ENCODE data around the gene PDPK1. TPM values are rescaled to one million over a fixed set of nuclear protein-coding genes. Genes with fewer than 3 reads are reported as not detected.
"Not testable (repeated sequence)": the region's sequence is repeated elsewhere in the genome, so short reads cannot be mapped to it uniquely, and the experiment has no call there.

The PDPK1 gene
- total RNA-seq, 1 donor from 2014 or later: 51.9 TPM

- H3K4me1 Mint-ChIP-seq: peaks cover 15% of the 10 kb centered on the region
- peak overlapping the region; percentile 94 for H3K27ac Mint-ChIP-seq
- DNase-seq: peak; percentile 95
- no peaks in the 10 kb centered on the region for H3K9me3 Mint-ChIP-seq
- intact Hi-C loops (cut with micrococcal nuclease): loop anchor here (10.0 kb wide), 1 partner anchor 89 kb away; the partner anchor contains the start of gene ATP6V0C
- peaks cover 10% of the 10 kb centered on the region for H3K36me3 Mint-ChIP-seq (ENCODE audit: low read depth)
- H3K4me3 Mint-ChIP-seq: peak overlapping the region; percentile 98
- H3K27me3 Mint-ChIP-seq: no peaks in the 10 kb centered on the region
Observed at GRCh38 chr16:2603165-2604015, 65.6 kb downstream of the PDPK1 start.

GRCh38 chr16:2604016-2604369, 66.2 kb downstream of the PDPK1 start:
- not testable (repeated sequence) for DNase-seq; H3K27me3 Mint-ChIP-seq; H3K9me3 Mint-ChIP-seq; H3K36me3 Mint-ChIP-seq (ENCODE audit: low read depth)
- peak overlapping the region; percentile 98 for H3K4me3 Mint-ChIP-seq
- H3K27ac Mint-ChIP-seq: peak overlapping the region; percentile 94
- intact Hi-C loops (cut with micrococcal nuclease): loop anchor here (10.0 kb wide), 1 partner anchor 89 kb away; the partner anchor contains the start of gene ATP6V0C
- peaks cover 15% of the 10 kb centered on the region for H3K4me1 Mint-ChIP-seq

GRCh38 chr16:2606820-2607219, 69.0 kb downstream of the PDPK1 start:
- intact Hi-C loops (cut with micrococcal nuclease): loop anchor here (10.0 kb wide), 1 partner anchor 92 kb away; the partner anchor contains the start of gene ATP6V0C
- not testable (repeated sequence) for H3K4me3 Mint-ChIP-seq, H3K27ac Mint-ChIP-seq, DNase-seq, H3K27me3 Mint-ChIP-seq, H3K9me3 Mint-ChIP-seq
- peaks cover 21% of the 10 kb centered on the region for H3K36me3 Mint-ChIP-seq (ENCODE audit: low read depth)
- peaks cover 15% of the 10 kb centered on the region for H3K4me1 Mint-ChIP-seq

- Mint-ChIP-seq H3K36me3 (ENCODE audit: low read depth) (peaks cover 18% of the 10 kb centered on the region), H3K4me1 (peaks cover 12% of the 10 kb centered on the region)
- not testable (repeated sequence) for DNase-seq, H3K4me3 Mint-ChIP-seq, H3K27me3 Mint-ChIP-seq, H3K9me3 Mint-ChIP-seq, H3K27ac Mint-ChIP-seq
- intact Hi-C loops (cut with micrococcal nuclease): loop anchor here (10.0 kb wide), 1 partner anchor 95 kb away; the partner anchor contains the start of gene ATP6V0C
Observed at GRCh38 chr16:2609345-2609744, 71.5 kb downstream of the PDPK1 start.

- H3K36me3 Mint-ChIP-seq (ENCODE audit: low read depth): peaks cover 22% of the 10 kb centered on the region
- intact Hi-C loops (cut with micrococcal nuclease): loop anchor here (10.0 kb wide), 1 partner anchor 95 kb away; the partner anchor contains the start of gene ATP6V0C
Observed at GRCh38 chr16:2609827-2610470, 72.1 kb downstream of the PDPK1 start.

GRCh38 chr16:2610781-2611498, 73.1 kb downstream of the PDPK1 start:
- H3K9me3 Mint-ChIP-seq: no peaks in the 10 kb centered on the region
- no peak for DNase-seq
- peaks cover 23% of the 10 kb centered on the region for H3K36me3 Mint-ChIP-seq (ENCODE audit: low read depth)
- H3K4me3 Mint-ChIP-seq: no peak overlapping the region
- intact Hi-C loops (cut with micrococcal nuclease): no loop called here
- no peak overlapping the region for H3K27ac Mint-ChIP-seq
- H3K4me1 Mint-ChIP-seq: peaks cover 7% of the 10 kb centered on the region
- no peaks in the 10 kb centered on the region for H3K27me3 Mint-ChIP-seq

More at GRCh38 chr16:2609827-2610470, 72.1 kb downstream of the PDPK1 start:
- Mint-ChIP-seq H3K4me1 (peaks cover 12% of the 10 kb centered on the region), H3K9me3 (no peaks in the 10 kb centered on the region), H3K4me3 (no peak overlapping the region), H3K27ac (no peak overlapping the region), H3K27me3 (no peaks in the 10 kb centered on the region)
- no peak for DNase-seq

GRCh38 chr16:2611499-2611862, 73.7 kb downstream of the PDPK1 start:
- Mint-ChIP-seq H3K4me3 (no peak overlapping the region), H3K4me1 (peaks cover 6% of the 10 kb centered on the region), H3K27me3 (no peaks in the 10 kb centered on the region), H3K27ac (no peak overlapping the region), H3K9me3 (no peaks in the 10 kb centered on the region), H3K36me3 (ENCODE audit: low read depth) (peaks cover 23% of the 10 kb centered on the region)
- no peak for DNase-seq
- intact Hi-C loops (cut with micrococcal nuclease): no loop called here

GRCh38 chr16:2611877-2612276, 74.1 kb downstream of the PDPK1 start:
- intact Hi-C loops (cut with micrococcal nuclease); H3K27me3 Mint-ChIP-seq; H3K27ac Mint-ChIP-seq; H3K4me1 Mint-ChIP-seq; H3K4me3 Mint-ChIP-seq; H3K9me3 Mint-ChIP-seq; DNase-seq: not testable (repeated sequence)
- peaks cover 23% of the 10 kb centered on the region for H3K36me3 Mint-ChIP-seq (ENCODE audit: low read depth)

GRCh38 chr16:2613251-2613650, 75.4 kb downstream of the PDPK1 start:
- H3K9me3 Mint-ChIP-seq; DNase-seq; H3K4me3 Mint-ChIP-seq; H3K4me1 Mint-ChIP-seq; H3K27me3 Mint-ChIP-seq; H3K27ac Mint-ChIP-seq; intact Hi-C loops (cut with micrococcal nuclease): not testable (repeated sequence)
- H3K36me3 Mint-ChIP-seq (ENCODE audit: low read depth): peaks cover 19% of the 10 kb centered on the region

- Mint-ChIP-seq H3K27ac (no peak overlapping the region), H3K9me3 (no peaks in the 10 kb centered on the region), H3K27me3 (no peaks in the 10 kb centered on the region), H3K4me3 (no peak overlapping the region), H3K36me3 (ENCODE audit: low read depth) (peaks cover 19% of the 10 kb centered on the region), H3K4me1 (no peaks in the 10 kb centered on the region)
- intact Hi-C loops (cut with micrococcal nuclease): no loop called here
- no peak for DNase-seq
Observed at GRCh38 chr16:2614761-2615191, 77.0 kb downstream of the PDPK1 start.

GRCh38 chr16:2618964-2619363, 81.1 kb downstream of the PDPK1 start:
- DNase-seq; H3K9me3 Mint-ChIP-seq; H3K36me3 Mint-ChIP-seq (ENCODE audit: low read depth); H3K4me1 Mint-ChIP-seq; H3K27me3 Mint-ChIP-seq; H3K4me3 Mint-ChIP-seq; intact Hi-C loops (cut with micrococcal nuclease); H3K27ac Mint-ChIP-seq: not testable (repeated sequence)

GRCh38 chr16:2619628-2620027, 81.8 kb downstream of the PDPK1 start:
- H3K27ac Mint-ChIP-seq; H3K27me3 Mint-ChIP-seq; H3K36me3 Mint-ChIP-seq (ENCODE audit: low read depth); H3K9me3 Mint-ChIP-seq; intact Hi-C loops (cut with micrococcal nuclease); H3K4me3 Mint-ChIP-seq; H3K4me1 Mint-ChIP-seq: not testable (repeated sequence)
- DNase-seq: peak; percentile 51

GRCh38 chr16:2620870-2621269, 83.0 kb downstream of the PDPK1 start:
- intact Hi-C loops (cut with micrococcal nuclease); H3K4me1 Mint-ChIP-seq; H3K36me3 Mint-ChIP-seq (ENCODE audit: low read depth); H3K27me3 Mint-ChIP-seq; H3K4me3 Mint-ChIP-seq; DNase-seq; H3K9me3 Mint-ChIP-seq; H3K27ac Mint-ChIP-seq: not testable (repeated sequence)

- H3K36me3 Mint-ChIP-seq (ENCODE audit: low read depth); DNase-seq; H3K27ac Mint-ChIP-seq; intact Hi-C loops (cut with micrococcal nuclease); H3K9me3 Mint-ChIP-seq; H3K4me3 Mint-ChIP-seq; H3K4me1 Mint-ChIP-seq; H3K27me3 Mint-ChIP-seq: not testable (repeated sequence)
Observed at GRCh38 chr16:2621395-2621794, 83.6 kb downstream of the PDPK1 start.
